Measurements from ENCODE around the gene SLC2A4.

The SLC2A4 gene

DNA sequence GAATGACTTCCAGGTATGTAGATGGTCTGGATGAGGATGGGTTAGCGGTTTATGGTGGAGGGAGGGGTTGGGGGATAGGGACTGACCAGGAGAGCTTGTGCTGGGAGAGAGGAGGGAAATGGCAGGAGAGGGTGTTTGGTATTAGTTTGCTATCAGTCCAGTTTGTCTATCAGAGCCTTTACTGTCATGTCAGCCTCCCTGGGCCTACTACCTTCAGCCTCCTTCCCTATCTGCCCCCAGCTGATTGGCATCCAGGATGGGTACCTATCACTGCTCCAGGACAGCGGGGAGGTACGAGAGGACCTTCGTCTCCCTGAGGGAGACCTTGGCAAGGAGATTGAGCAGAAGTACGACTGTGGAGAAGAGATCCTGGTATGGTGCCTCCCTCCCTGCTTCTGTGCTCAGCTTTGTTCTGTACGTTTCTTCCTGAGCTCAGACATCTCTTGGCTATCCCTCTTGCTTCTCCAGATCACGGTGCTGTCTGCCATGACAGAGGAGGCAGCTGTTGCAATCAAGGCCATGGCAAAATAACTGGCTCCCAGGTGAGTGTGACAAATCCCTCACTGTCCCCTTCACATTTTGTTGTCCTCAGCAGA lies 29.7 kb downstream of the SLC2A4 start:
- no peak for TF ChIP-seq CTCF (IDR thresholded peaks at IDR 0.05)
- peaks cover 45% of the 10 kb centered on the region for H3K36me3 Mint-ChIP-seq (ENCODE audit: low read depth)
- H3K27me3 Mint-ChIP-seq (ENCODE audit: low read depth, poor library complexity): no peaks in the 10 kb centered on the region
- peak overlapping the region; percentile 92 for H3K27ac Mint-ChIP-seq
- no peaks in the 10 kb centered on the region for H3K9me3 Mint-ChIP-seq
- peaks cover 59% of the 10 kb centered on the region for H3K4me1 Mint-ChIP-seq
- H3K4me3 Mint-ChIP-seq: peak overlapping the region; percentile 94
- no peak for DNase-seq

- Mint-ChIP-seq H3K36me3 (ENCODE audit: low read depth) (peaks cover 54% of the 10 kb centered on the region), H3K27me3 (ENCODE audit: low read depth, poor library complexity) (no peaks in the 10 kb centered on the region), H3K4me3 (peak overlapping the region; percentile 83), H3K9me3 (no peaks in the 10 kb centered on the region), H3K4me1 (peaks cover 63% of the 10 kb centered on the region), H3K27ac (peak overlapping the region; percentile 48)
- DNase-seq: no peak
- no peak for TF ChIP-seq CTCF (IDR thresholded peaks at IDR 0.05)
These were observed 31.0 kb downstream of the SLC2A4 start for GRCh38 chr17:7312432-7313087.

DNA sequence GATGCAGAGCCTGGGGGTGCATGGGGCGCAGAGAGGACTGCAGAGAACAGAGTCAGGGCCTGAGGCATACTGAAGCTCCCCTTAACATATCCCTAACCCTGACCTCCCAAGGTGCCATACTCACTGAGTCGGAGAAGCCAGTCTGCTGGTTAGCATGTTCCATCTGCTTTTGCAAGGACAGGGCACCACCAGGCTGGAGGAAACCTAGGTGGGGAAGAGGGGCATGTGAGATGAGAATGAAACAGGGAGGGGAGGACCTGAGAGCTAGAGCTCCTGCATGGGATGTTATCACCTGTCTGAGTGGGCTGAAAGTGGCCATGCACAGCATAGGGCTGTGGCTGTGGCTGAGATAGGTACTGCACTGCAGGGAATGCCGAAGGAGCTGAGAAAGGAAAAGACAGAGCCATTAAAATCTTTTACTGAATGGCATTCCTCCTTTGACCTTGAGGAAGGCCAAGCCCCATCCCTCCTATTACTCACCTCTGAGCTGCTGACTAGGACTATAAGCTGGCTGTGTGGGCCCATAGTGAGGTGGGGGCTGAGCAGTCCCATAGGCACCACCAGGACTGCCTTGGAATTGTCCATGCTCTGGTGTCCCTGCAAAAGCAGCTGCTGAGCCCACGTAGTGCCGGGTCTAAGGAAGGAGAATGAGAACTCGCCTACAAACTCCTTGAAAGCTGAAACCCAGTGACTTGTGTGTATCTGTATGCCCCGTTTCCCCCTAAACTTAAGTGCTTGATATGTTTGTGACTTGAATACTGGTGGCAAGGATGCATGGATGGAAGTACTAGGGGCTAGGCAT lies 31.8 kb downstream of the SLC2A4 start:
- Mint-ChIP-seq H3K4me3 (peak overlapping the region; percentile 83), H3K4me1 (peaks cover 63% of the 10 kb centered on the region), H3K9me3 (no peaks in the 10 kb centered on the region), H3K27ac (peak overlapping the region; percentile 29), H3K36me3 (ENCODE audit: low read depth) (peaks cover 58% of the 10 kb centered on the region), H3K27me3 (ENCODE audit: low read depth, poor library complexity) (no peaks in the 10 kb centered on the region)
- no peak for DNase-seq
- no peak for TF ChIP-seq CTCF (IDR thresholded peaks at IDR 0.05)

- no peaks in the 10 kb centered on the region for H3K9me3 Mint-ChIP-seq
- DNase-seq: no peak
- H3K4me1 Mint-ChIP-seq: peaks cover 56% of the 10 kb centered on the region
- no peaks in the 10 kb centered on the region for H3K27me3 Mint-ChIP-seq (ENCODE audit: low read depth, poor library complexity)
- peaks cover 61% of the 10 kb centered on the region for H3K36me3 Mint-ChIP-seq (ENCODE audit: low read depth)
- H3K4me3 Mint-ChIP-seq: peak overlapping the region; percentile 83
- H3K27ac Mint-ChIP-seq: peak overlapping the region; percentile 97
- no peak for TF ChIP-seq CTCF (IDR thresholded peaks at IDR 0.05)
These were observed 32.6 kb downstream of the SLC2A4 start for GRCh38 chr17:7313890-7314718.

GRCh38 chr17:7314719-7315569 lies 33.4 kb downstream of the SLC2A4 start, which contains the start of gene GPS2:
TSS of gene GPS2 (minus strand) at chr17:7315360. CDS start at chr17:7315052, 308 bp downstream.
- peaks cover 48% of the 10 kb centered on the region for H3K4me1 Mint-ChIP-seq
- H3K27ac Mint-ChIP-seq: peak within 1 kb of the TSS; percentile 97
- H3K4me3 Mint-ChIP-seq: peak within 1 kb of the TSS; percentile 83
- DNase-seq: peak; percentile 91
- no peaks in the 10 kb centered on the region for H3K9me3 Mint-ChIP-seq
- TF ChIP-seq CTCF (IDR thresholded peaks at IDR 0.05): no peak
- H3K27me3 Mint-ChIP-seq (ENCODE audit: low read depth, poor library complexity): no peaks in the 10 kb centered on the region
- peaks cover 53% of the 10 kb centered on the region for H3K36me3 Mint-ChIP-seq (ENCODE audit: low read depth)

Measured in nephron progenitor cell (in vitro differentiated cells).